ENCODE data around the gene MIA.
"Not testable (repeated sequence)": the region's sequence is repeated elsewhere in the genome, so short reads cannot be mapped to it uniquely, and the experiment has no call there.

MIA gene

DNA sequence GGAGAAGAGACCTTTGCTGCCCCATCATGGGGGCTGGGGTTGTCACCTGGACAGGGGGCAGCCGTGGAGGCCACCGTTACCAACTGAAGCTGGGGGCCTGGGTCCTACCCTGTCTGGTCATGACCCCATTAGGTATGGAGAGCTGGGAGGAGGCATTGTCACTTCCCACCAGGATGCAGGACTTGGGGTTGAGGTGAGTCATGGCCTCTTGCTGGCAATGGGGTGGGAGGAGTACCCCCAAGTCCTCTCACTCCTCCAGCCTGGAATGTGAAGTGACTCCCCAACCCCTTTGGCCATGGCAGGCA is 32.7 kb downstream of the MIA start:
- DNase-seq (ENCODE audit: extremely low read depth, low read depth) = no peak
- TF ChIP-seq, protein P1, sequence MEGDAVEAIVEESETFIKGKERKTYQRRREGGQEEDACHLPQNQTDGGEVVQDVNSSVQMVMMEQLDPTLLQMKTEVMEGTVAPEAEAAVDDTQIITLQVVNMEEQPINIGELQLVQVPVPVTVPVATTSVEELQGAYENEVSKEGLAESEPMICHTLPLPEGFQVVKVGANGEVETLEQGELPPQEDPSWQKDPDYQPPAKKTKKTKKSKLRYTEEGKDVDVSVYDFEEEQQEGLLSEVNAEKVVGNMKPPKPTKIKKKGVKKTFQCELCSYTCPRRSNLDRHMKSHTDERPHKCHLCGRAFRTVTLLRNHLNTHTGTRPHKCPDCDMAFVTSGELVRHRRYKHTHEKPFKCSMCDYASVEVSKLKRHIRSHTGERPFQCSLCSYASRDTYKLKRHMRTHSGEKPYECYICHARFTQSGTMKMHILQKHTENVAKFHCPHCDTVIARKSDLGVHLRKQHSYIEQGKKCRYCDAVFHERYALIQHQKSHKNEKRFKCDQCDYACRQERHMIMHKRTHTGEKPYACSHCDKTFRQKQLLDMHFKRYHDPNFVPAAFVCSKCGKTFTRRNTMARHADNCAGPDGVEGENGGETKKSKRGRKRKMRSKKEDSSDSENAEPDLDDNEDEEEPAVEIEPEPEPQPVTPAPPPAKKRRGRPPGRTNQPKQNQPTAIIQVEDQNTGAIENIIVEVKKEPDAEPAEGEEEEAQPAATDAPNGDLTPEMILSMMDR (IDR thresholded peaks at IDR 0.05; ENCODE audit: low read depth, low read length) = no peak

DNA sequence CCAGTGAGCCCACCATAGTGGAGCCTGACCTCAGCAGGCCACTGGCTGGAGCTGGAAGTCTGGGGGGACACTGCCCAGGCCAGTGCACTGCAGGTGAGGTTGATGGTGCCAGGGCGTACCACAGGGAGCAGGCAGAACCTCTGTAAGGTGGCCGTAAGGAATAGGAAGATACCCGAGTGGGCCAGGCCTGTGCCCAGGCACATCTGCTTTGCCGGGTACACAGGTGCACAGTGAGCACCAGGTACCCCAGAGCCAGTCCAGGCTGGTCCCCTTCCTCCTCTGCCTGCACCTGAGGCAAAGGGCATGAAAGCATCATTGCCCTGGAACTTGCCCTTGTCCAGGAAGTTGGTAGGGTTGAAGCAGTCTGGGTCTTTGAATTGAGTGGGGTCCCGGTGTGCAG is 33.2 kb downstream of the MIA start:
- no peak for DNase-seq (ENCODE audit: extremely low read depth, low read depth)
- TF ChIP-seq, protein P1 (IDR thresholded peaks at IDR 0.05; ENCODE audit: low read depth, low read length) = no peak

DNA sequence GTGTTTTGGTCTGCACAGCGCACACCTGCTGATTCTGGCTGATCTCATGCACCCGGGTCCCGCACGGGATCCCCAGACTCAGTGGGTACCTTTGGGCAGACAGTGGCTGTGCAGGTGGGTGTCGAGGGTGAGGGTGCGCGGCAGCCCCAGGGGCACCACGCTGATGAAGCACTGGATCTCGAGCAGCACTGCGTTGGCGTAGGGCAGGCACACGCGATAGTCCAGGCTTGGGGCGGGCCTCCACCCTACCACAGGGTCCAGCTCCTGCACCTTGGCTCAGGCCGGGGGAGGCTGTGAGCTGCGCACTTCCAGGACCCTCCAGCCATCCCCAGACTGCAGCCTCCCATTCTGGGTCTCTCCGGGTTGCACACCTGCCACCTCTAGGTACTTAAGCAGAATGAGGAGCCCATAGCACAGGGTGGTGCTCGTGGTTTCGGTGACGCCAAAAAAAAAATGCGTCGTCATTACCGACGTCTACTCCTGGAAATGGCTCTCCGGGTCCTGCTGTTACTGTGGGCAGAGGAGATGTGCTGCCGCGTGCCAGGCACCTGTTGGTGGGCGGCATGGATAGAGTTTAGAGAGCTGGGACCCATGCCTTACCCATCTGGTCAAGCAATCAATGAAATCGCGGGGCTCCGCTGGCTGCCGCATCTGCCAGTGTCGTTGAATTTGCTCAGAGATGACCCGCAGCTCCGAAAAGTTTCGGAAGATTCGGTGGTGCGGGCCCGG is 34.2 kb downstream of the MIA start:
- TF ChIP-seq, protein P1 (IDR thresholded peaks at IDR 0.05; ENCODE audit: low read depth, low read length) = no peak
- DNase-seq (ENCODE audit: extremely low read depth, low read depth) = no peak

DNA sequence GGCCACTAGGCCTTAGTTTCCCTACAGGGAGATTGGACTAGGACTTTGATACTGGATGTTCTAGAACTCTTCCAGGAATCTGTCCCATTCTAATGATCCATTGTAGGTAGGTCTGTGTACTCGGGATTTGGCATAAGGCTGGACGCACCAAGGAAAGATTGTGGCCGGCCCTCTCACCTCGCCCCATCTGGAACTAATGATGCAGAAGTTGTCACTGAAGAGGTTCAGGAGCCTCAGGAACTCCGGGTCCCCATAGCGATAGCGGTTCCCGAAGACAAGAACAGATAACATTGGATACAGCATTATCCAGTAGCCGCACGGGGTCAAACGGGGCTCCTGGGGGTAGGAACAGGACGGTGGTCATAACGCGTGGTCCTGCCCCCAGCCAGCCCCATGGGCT is 34.8 kb downstream of the MIA start:
- no peak for DNase-seq (ENCODE audit: extremely low read depth, low read depth)
- TF ChIP-seq, protein P1 (IDR thresholded peaks at IDR 0.05; ENCODE audit: low read depth, low read length) = no peak

DNA sequence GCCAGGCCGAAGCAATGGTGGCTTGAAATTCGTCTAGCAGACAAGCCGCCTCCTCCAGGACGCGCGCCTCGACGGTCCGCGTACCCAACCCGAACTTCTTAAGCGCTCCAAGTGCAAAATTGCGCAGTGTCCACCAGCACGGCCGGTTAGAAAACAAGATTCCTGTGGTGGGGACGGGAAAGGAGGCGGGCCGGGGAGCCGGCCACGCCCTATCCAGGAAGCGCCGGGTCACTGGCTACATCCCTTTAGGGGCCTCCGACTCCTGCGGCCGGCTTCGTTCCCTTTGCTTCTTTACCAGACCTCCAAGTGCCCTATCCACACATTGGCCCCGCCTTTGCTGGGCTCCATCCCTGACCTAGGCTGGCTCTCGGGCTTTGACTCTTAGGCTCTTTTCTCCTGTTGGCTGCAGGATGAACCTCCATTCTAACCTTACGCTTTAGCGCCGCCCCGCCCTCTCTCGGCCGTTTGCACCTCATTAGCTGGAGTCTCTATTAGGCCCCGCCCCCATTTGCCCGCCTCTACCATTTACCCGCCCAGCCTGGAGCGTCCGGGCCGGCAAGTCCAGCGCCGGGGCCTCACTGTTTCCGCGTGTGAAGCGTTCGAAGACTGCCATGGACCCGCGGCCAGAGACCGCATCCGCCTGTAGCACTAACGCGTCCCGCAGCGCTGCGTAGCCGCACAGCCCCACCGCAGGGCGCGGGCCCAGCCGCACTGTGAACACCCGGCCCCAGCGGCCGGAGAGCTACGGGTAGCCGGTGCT is 35.5 kb downstream of the MIA start:
- peak; percentile 44 for DNase-seq (ENCODE audit: extremely low read depth, low read depth)

DNA sequence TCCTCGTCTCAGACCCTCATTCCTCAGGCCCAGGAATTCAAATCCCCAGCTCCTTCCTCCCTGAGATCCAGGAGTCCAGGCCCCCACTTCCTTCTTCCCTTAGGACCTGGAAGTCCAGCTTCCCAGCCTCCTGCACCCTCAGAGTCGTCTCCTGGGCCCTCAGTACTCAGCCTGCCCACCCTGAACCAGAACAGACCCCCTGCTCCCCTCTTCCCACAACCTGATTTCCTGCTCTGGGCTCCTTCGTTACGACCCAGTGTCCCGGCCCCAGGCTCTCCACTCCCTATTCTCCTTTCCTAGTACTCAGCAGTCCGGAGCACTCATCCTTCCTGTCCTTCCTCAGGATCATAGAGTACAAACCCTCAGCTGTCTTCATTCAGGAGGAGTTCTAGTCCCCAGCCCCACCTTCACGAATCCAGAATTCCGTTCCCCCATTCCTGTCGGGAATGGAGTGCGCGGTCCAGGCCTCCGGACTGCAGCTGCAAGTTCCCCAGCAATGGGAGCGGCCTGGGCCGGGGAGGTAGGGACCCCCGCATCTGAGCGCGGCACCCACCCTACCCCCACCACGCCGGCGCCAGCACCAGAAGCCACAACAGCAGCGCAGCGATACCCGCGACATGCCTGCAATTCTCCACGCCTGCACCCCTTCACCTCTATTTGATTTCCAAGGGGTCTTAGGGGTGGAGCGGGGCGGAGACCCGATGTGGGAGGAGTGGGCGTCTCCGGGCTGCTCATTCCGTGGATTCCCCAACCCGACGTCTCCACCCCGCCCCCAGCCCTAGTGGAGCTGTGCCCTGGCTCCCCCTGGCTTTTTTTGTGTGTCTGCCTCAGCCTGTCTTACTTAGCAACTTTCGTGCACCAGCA is 36.4 kb downstream of the MIA start:
- TF ChIP-seq, protein P1 (IDR thresholded peaks at IDR 0.05; ENCODE audit: low read depth, low read length) = no peak
- DNase-seq (ENCODE audit: extremely low read depth, low read depth) = no peak

DNA sequence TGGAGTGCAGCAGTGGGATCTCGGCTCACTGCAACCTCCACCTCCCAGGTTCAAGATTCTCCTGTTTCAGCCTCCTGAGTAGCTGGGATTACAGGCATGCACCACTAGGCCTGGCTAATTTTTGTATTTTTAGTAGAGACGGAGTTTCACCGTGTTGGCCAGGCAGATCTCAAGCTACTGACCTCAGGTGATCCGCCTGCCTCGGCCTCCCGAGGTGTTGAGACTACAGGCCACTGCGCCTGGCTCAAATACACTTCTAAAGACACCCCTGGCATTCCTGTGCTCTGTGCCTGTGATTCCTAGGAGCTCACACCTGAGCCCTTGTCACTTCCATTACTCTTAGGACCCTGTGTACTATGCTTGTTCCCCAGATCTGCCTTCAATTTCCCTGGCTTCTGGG is 37.2 kb downstream of the MIA start:
- not testable (repeated sequence) for DNase-seq (ENCODE audit: extremely low read depth, low read depth)

DNA sequence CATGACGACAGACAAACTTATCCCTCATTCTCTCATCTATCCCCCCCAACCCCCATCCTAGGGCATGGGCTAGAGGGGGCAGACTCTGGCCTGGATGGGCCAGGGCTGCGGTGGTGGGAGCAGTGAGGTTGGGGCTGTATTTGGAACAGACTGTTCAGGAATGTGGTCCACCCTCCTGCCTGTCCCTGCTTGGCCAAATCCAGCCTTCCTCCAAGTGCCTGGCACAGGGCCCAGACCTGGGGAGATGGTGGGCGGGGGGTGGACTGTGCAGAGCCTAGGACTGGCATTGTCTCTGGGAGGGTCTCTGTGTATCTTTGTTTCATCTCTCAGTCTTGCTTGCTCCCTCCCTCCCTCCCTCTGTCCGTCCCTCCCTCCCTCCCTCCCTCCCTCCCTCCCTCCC is 37.9 kb downstream of the MIA start:
- TF ChIP-seq, protein P1 (IDR thresholded peaks at IDR 0.05; ENCODE audit: low read depth, low read length) = no peak
- DNase-seq (ENCODE audit: extremely low read depth, low read depth) = no peak

Measured in AG09319 (cell line).